PFSK-1 (cell line): ENCODE results near the gene CCDC69.

Experiments
- FOXP2 ChIP-seq: optimal IDR thresholded peaks from 2 replicates; pipeline ENCODE3; 2011; ENCODE audit warnings: borderline replicate concordance, control low read depth, inconsistent platforms; ENCODE audit not compliant: insufficient read depth; ENCODE audit errors: extremely low read length, extremely low read depth
- POLR2AphosphoS5 ChIP-seq: IDR thresholded peaks from 2 replicates; pipeline ENCODE4 v1.6.1; 2012; ENCODE audit warnings: low read depth, mild to moderate bottlenecking, control low read depth, low read length, moderate library complexity
- REST ChIP-seq, 2 experiments: IDR thresholded peaks; 2 replicates each; pipeline versions ENCODE4 v1.6.1 to v1.8.0; 2011 to 2012; ENCODE audit warnings: low read depth in 2 of 2, low read length in 2 of 2, control low read depth in 1 of 2, inconsistent platforms in 1 of 2, mild to moderate bottlenecking in 1 of 2, moderate library complexity in 1 of 2; ENCODE audit not compliant: insufficient read depth in 1 of 2
- SIN3A ChIP-seq: IDR thresholded peaks from 2 replicates; pipeline ENCODE4 v1.6.1; 2012; ENCODE audit warnings: mild to moderate bottlenecking, low read length, moderate library complexity, borderline replicate concordance; ENCODE audit not compliant: insufficient read depth
- TAF1 ChIP-seq: IDR thresholded peaks from 2 replicates; pipeline ENCODE4 v1.6.1; 2012; ENCODE audit warnings: low read length, control low read depth, borderline replicate concordance; ENCODE audit not compliant: insufficient read depth

CCDC69 gene

GRCh38 chr5:151142933-151143332, 81.0 kb downstream of the CCDC69 start:
- TF ChIP-seq TAF1: no peak
- no peak for TF ChIP-seq FOXP2
- no peak for TF ChIP-seq REST (IDR thresholded peaks at IDR 0.05; ENCODE audit: insufficient read depth in 1 of 2, low read depth in 2 of 2, low read length in 2 of 2)
- no peak for TF ChIP-seq POLR2AphosphoS5
- TF ChIP-seq SIN3A: no peak

DNA sequence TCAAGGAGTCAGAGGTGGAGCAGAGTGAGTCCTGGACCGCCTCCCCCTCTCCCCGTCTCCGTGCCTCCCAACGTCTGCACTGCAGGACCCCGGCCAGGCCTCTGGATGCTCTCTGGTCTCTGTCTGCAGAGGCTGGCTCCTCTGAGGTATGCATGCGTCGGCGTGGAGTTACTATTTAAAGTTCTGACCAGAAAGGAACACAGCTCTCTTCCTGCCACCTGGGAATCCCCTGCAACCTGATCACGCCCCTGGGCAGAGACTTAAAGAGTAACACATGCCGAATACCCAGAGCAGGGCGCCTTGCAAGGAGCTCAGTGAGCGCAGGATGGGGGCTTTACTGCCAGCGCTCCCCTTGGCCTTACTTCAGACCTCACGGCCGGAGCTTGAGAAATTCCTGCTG, 82.4 kb downstream of the CCDC69 start:
- TF ChIP-seq TAF1: no peak
- no peak for TF ChIP-seq SIN3A
- TF ChIP-seq REST (IDR thresholded peaks at IDR 0.05; ENCODE audit: insufficient read depth in 1 of 2, low read depth in 2 of 2, low read length in 2 of 2): no peak
- TF ChIP-seq FOXP2: no peak

DNA sequence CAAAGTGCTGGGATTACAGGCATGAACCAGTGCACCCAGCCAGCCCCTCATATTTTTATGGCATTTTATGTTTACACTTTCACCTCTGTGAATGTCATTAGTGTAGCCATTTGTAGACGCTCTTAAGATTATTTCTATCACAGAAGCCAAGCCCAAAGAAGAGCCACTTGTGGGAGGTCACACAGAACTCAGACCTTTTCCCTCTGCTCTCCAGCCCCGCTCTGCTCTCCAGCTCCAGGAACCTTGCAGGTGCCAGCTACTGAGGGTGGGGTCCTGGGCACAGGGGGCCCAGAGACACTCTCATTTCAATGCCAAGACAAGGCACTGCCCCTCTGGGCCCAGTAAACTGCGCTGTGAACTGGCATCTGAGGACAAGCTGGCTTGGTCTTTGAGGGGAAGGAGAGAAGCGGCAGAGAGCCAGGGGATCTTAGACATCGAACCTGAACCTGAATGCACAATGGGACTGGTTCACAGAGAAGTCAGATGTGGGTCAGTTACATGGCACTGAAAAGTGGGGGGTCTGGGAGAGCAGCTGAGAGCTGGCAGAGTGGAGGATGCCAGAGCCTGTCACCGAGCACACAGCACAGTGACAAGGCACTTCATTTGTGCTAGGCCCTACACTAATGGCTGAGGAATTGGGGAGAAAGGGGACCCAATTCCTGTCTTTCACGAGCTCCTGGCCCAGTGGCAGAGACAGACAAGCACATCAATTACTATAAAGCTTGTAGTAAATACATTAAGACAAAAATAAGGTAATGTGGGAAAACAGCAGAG, 83.0 kb downstream of the CCDC69 start:
- no peak for TF ChIP-seq SIN3A
- TF ChIP-seq POLR2AphosphoS5: no peak
- TF ChIP-seq TAF1: no peak
- no peak for TF ChIP-seq FOXP2
- no peak for TF ChIP-seq REST (IDR thresholded peaks at IDR 0.05; ENCODE audit: insufficient read depth in 1 of 2, low read depth in 2 of 2, low read length in 2 of 2)

- no peak for TF ChIP-seq POLR2AphosphoS5
- no peak for TF ChIP-seq TAF1
- TF ChIP-seq FOXP2: no peak
- TF ChIP-seq REST (IDR thresholded peaks at IDR 0.05; ENCODE audit: insufficient read depth in 1 of 2, low read depth in 2 of 2, low read length in 2 of 2): no peak
- no peak for TF ChIP-seq SIN3A
Observed at GRCh38 chr5:151139646-151140045, 84.2 kb downstream of the CCDC69 start.

DNA sequence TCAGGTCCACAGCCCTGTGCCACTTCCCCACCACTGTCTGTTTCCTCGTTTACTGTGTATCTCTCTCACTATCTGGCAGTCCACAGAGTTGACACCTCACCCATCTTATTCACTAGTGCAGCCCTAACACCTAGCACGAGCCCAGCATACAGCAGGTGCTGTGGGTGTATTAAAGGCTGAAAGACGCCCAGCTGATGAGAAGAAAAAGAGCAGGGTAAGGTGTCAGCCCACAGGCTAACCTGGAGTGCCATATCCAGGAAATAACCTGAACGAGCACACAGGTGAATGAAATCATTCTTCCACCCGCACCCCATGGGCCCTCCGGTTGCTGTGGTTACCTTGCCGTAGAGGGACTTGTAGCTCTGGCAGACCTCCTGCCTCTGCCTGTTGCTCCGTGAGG, 84.9 kb downstream of the CCDC69 start:
- no peak for TF ChIP-seq POLR2AphosphoS5
- TF ChIP-seq FOXP2: no peak
- TF ChIP-seq TAF1: no peak
- TF ChIP-seq REST (IDR thresholded peaks at IDR 0.05; ENCODE audit: insufficient read depth in 1 of 2, low read depth in 2 of 2, low read length in 2 of 2): no peak
- TF ChIP-seq SIN3A: no peak
